HG02571 (cell line): Measurements from ENCODE around the gene CYB5R4.
"Not testable (repeated sequence)": the region's sequence is repeated elsewhere in the genome, so short reads cannot be mapped to it uniquely, and the experiment has no call there.

Experiments
- ATAC-seq: cut with Tn5 transposase; IDR thresholded peaks from one replicate; pipeline ENCODE4 v1.9.1; 2021; ENCODE audit warnings: mild to moderate bottlenecking, moderate library complexity; ENCODE audit not compliant: unreplicated experiment

Gene CYB5R4

DNA sequence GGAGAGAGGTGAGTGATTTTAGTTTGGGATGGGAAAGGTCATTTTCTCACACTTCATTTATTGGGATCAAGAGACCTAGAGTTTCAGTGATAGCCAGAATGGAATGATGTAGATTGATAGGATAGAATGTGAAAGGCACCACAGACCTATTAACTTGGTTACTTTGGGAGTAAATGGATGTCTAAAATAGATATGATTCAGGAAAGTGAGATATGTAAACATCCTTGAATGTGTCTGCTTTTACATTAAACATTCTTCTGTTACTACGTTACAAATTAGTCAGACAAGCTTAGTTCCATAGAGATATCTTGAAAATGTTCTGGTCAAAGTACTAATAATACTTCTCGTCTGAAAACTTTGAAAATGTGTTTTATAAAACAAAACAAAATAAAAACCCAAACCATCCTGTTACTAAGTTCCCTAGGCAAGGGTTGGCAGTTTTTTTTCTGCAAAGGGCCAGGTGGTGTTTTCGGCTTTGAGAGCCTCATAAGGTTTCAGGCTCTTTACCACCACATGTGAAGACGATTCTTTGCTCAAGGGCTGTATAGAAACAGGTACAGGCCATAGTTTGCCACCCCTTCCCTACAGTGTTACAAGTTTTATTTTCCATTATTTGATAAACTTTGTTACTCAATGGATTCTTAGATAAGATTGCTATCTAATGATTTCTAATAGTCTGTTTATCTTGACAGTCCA lies 3.4 kb downstream of the CYB5R4 start:
- ATAC-seq = no peak

DNA sequence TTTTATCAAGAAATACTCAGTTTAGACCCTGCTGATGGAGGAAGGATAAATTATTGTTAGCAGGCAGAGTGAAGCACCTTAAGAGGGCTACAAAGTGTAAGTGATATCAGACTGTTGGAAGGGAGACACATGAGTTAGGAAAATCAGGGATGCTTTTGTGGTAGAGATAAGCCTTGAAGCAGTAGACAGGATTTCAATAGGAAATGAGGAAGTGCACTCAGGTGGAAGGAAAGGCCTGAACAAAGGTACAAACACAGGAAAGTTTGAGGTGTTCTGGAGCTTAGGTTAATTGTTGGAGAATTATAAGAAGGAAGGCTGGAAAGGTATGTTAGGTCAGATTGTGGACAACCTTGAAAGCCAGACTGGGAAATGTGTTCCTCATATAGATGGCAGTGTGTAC lies 7.6 kb downstream of the CYB5R4 start:
- no peak for ATAC-seq

DNA sequence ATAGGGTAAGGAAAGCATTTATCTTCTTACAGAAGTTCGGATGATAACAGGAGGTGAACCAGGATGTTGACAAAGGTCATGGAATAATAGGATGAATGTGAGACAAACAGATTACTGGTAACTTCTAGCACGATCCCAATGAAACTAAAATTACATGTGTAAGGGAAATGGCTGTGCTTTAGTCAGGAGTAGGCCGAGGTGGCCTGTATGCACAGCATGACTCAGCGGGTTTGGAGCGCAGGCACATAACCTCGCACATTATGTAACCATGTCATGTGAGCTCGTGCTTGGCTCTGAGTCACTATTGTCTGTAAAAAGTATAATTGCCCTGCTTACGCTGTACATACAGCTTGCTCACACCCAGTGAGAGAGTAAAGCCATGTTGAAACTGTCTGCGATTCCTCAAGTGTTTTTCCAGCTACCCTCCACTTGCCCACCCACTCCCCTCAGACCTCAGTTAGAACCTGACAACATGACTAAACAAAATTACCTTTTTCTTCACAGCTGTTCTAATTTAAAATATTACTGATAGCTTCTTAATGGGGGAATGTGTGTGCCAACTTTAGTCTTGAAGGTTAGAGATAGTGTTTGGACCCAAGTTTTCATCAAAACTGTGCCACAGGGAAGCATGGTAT lies 8.2 kb downstream of the CYB5R4 start:
- ATAC-seq = no peak

DNA sequence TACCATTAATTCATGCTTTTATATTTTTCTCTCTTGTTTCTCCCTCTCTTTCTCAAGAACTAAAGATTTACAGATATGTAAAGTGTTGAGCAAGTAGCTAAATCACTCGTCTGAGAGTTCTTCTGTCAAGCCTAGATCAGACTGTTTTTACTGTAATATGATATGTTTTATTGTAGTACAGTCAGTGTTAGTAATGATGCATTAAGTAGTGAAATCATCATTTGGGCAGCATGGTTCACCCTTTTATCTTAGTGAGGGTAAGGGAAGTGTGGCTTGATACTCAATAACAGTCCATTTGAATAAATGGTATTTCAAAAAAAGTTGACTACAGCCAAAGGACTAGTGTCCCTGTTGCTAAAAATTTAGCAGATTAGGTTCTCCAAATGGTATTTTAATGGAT lies 9.2 kb downstream of the CYB5R4 start:
- no peak for ATAC-seq

DNA sequence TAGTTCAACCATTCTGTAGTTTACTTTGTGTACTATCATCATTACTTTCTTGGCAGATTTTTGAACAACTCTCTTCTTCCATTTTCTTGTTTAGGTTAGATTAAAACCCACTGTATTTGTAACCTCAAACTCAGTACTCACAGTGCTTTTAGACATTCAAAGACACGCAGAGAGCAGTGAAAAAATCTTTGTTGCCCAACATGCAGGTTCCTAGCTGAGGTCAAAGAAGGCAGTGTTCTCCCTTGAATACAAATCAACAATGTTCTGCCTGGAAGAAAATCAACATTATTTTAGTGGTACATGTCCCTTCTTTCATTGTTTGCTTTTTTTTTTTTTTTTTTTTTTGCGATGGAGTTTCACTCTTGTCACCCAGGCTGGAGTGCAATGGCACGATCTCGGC lies 11.2 kb downstream of the CYB5R4 start:
- ATAC-seq = no peak

DNA sequence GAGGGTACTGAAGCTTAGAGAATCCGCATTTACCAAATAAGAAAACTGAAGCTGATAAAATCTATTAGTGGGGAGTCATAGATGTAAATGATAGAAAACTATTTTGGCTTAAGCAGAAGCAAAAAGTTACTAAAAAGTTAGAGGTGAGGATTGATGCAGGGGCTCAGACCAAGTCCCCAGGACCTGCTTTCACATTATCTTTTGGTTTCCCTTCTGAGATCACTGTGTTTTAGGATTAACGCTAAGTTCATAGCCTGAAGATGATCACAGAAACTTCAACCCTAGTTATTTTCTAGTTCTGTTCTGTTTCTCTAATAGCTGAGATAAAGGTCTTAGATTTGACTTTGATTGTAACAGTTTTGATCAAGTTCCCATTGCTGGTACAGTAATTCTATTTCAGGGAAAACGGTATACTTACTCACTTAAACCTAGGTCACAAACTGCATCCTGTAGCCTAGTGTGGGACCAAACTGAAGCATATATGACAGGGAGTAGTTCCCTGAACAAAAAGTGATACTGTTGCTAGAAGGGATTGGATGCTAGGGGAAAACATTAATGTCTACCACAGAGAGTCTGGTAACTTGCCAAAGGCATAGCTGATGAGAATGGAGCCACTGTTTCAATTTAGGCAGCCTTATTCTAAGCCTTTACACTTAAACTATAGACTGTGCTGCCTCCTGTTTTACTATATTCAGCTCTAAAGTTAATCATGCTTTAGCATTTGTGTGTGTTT lies 13.1 kb downstream of the CYB5R4 start:
- ATAC-seq = no peak

DNA sequence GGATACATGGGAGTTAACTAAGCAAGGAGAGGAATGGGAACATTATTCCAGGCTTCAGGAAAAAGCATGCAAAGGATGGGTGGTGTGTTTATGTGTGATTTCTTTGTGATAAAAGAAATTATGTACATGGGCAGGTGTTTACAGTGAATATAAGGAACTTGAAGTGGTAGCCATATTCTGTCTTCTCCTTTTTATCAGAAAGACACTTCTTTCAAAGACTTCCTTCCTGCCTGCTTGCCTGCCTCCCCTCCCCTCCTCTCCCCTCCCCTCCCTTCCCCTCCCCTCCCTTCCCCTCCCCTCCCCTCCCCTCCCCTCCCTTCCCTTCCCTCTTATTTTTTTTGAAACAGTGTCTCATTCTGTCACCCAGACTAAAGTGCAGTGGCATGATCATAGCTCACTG lies 14.4 kb downstream of the CYB5R4 start:
- ATAC-seq = no peak

DNA sequence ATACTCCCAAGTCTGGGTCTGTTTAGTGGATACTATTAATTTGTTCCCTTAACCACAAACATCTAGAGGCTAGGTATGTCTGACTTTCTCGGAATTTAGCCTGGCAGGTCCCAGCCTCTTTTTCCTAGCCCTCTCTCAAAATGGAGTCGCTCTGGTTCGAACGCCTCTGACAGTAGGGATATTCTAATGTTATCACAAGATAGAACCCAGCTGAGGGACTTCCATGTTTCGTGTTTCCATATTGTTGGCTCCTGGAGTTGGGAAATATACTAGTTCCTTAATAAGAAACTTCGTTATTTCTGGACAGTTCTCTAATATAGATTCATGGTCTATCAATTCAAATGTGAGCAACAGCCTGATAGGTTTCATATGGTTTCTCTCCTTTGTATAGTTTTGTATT lies 16.4 kb downstream of the CYB5R4 start:
- ATAC-seq = no peak

DNA sequence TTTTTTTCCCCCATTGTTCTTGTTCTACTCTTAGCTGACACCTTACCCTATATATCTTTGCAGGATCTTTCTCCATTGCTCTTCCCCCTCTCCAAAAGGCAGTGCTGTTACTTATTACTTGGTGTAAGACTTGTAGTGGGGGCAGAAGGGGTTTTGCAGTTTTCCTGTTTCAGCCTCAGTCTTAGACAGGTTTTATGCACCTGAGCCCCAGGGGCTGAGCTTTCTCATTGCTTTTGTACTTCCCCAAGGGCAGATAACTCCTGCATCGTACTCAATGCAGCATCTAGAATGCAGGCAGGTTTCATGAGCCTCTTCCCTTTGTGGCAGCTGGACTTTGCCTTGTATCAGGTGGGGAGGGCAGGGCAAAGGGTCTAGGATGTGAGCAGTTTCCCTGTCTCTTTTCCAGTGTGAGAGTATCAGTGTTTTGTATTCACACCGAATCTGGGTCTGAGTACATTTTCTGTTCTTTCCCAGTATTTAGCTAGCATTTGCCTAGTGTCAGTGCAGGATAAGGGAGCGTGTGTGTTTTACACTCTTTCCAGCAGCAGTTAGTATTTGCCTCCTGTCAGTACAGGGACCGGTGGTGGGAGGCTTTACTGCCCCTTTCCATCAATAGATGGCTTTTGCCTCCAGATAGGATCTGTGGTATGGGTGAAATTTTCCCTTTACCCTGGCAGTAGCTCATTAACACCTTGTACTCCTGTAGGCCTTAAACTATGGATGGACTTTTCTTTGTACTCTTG lies 19.6 kb downstream of the CYB5R4 start:
- ATAC-seq = no peak

DNA sequence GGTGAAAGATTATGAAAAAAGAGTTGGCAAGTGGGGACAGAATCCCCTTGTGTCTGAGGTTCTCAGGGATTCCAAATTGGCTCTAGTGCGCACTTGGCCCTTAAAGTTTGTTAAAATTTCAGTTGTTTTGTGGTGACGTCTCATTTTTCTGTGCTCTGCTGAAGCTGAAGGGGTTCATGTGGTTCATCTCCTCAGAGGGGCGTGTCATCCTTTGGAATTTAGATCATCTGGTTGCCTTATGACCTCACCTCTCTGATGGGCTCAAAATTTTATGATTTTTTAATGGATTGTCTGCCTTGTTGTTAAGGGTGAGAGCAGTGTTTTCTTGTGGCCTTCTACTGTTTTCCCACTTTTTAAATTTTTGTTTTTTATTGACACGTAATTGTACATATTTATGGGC lies 20.3 kb downstream of the CYB5R4 start:
- ATAC-seq = no peak

DNA sequence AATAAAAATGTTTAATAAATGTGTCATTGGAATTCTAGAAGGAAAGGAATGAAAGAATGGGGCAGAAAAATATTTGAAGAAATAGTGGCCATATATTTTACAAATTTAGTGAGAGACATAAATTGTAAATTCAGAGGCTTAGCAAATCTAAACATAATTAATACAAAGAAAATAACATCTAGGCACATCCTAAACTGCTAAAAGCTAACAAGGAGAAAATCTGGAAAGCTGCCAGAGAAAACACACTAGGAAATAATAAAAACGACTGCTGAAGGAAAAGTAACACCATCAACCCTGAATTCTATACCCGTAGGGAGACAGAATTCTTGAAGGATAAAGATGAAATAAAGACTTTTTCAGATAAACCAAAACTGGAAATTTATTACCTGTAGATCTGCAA lies 23.8 kb downstream of the CYB5R4 start:
- no peak for ATAC-seq

DNA sequence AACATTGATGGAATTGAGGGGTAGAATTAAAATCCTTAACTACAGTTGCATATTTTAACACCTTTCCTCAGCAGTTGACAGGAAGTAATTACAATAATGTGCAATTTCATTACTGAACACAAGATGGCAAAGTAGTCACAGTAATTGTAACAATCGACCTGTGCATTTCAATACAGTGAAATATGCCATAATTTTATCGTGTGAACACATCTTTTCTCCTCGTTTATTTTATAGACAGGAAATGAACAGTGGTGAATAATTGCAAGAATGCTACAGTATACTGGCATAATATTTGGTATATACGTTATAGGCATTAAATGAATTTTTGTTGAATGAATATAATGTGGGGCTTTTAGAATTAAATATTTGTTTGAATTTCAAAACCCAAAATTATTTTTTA lies 25.0 kb downstream of the CYB5R4 start:
- ATAC-seq = peak; percentile 80

DNA sequence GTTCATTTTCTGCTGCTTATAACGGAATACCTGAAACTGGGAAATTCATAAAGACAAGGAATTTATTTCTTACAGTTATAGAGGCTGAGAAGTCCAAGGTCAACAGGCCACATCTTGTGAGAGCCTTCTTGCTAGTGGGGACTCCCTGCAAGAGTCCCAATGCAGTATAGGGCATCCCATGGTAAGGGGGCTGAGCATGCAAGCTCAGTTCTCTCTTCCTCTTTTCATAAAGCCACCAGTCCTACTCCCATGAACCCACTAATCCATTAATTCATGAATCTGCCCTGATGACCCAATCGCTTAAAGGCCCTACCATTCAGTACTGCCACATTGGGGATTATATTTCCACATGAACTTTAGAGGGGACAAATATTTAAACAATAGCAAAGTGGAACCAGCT lies 26.5 kb downstream of the CYB5R4 start:
- no peak for ATAC-seq

DNA sequence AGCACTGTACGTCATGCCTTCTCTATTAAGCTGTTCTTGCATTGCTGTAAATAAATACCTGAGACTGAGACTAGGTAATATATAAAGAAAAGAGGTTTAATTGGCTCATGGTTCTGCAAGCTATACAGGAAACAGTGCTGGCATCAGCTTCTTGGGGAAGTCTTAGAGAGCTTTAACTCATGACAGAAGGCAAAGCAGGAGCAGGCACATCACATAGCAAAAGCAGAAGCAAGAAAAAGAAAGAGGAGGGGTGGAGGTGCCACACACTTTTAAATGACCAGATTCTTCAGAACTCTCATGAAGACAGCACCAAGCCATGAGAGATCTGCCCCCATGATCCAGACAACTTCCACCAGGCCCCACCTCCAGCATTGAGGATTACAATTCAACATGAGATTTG lies 30.1 kb downstream of the CYB5R4 start:
- ATAC-seq = no peak

DNA sequence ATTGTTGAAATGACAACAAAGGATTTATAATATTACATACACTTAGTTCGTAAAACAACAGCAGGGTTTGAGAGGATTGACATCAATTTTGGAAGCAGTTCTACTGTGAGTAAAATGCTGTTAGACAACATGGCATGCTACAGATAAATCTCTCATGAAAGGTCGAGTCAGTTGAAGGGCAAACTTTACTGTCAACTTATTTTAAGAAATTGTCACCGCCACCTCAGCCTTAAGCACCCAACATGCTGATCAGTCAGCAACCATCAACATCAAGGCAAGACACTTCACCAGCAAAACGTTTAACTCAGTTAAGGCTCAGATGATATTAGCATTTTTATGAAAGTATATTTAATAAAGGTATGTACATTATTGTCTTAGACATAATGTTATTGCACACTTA lies 31.0 kb downstream of the CYB5R4 start:
- no peak for ATAC-seq

DNA sequence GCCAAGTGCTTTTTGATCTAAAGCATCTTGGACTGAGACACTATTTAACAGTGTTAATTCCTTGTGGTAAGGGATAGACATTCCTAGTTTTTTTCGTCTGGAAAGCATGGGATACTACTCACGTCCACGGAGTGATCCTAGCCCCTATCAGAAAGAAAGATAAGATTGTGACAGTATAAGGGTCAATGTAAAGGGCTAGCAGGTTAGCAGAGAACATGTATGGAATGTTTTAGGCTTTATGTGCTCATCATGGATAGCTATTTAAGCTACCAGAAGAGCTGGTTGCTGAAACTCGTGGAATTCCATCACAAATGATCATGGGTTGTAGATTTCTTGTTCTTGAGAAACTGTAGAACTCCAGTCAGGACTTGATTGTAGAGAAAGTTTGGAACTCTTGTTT lies 32.1 kb downstream of the CYB5R4 start:
- ATAC-seq = no peak

DNA sequence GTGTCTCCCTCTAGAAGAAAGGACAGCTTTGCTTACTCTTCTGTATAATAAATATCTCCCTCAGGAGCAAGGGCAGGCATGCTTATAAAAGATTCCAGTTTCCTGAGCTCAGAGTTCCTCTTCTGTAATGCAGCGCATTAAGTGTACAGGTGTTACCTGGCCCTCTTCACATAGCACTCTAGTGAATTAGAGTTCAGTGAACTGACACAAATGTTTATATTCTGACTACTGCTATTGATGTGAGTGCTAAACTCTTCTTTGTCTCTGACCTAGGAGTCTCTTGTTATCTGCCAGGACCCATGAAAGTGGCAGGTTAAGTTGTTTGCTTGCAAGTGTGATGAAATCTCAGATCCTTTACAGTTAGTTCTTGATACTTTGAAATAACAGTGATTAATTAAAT lies 33.5 kb downstream of the CYB5R4 start:
- ATAC-seq = no peak

DNA sequence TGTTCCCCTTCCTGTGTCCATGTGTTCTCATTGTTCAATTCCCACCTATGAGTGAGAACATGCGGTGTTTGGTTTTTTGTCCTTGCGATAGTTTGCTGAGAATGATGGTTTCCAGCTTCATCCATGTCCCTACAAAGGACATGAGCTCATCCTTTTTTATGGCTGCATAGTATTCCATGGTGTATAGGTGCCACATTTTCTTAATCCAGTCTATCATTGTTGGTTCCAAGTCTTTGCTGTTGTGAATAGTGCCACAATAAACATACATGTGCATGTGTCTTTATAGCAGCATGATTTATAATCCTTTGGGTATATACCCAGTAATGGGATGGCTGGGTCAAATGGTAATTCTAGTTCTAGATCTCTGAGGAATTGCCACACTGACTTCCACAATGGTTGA lies 37.6 kb downstream of the CYB5R4 start:
- not testable (repeated sequence) for ATAC-seq

DNA sequence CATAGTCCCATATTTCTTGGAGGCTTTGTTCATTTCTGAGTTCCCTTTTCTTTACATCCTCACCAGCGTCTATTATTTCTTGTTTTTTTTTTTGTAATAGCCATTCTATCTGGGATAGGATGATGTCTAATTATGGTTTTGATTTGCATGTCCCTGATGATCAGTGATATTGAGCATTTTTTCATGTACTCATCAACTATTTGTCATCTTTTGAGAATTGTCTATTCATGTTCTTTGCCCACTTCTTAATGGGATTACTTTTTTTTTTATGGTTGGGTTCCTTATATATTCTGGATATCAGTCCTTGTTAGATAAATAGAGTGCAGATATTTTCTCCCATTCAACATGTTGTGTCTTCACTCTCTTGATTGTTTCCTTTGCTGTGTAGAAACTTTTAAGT lies 42.1 kb downstream of the CYB5R4 start:
- no peak for ATAC-seq

DNA sequence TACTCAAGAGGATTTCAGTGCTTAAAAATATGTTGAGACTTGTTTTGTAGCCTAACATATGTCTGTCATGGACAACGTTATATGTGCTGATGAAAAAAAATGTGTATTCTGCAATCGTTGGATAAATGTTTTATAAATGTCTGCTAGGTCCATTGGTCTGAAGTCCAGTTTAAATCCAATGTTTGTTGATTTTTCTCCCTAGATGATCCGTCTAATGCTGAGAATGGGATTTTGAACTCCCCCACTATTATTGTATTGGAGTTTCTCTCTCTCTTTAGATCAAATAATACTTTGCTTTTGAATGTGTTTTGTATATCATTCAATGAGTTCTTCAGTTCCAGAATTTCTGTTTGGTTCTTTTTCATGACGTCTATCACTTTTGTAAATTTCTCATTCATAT lies 44.9 kb downstream of the CYB5R4 start:
- ATAC-seq = no peak

DNA sequence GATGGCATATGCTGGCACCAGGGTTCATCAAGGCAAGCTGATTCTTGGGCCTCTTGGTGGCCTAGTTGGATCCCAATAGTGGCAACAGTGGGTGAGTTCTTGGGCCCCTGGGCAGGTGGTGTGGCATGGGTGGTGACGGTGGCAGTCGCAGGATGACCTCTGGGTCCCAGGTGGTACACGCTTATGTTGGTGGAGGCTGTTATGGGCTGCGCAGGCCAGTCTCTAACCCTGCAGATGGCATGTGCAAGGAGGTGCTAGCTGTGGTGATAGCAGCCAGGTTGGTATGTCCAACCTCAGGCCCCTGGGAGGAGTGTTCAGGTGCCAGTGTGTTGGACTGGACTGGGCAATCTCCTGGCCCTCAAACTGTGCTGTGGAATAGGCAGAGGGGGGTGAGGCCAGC lies 46.2 kb downstream of the CYB5R4 start:
- ATAC-seq = no peak
